CD4-positive, alpha-beta T cell (primary cell): Measurements from ENCODE around the gene TTC27. TPM values are rescaled to one million over a fixed set of nuclear protein-coding genes. Genes with fewer than 3 reads are reported as not detected.

Source experiments
- ATAC-seq: fragments of 200-7000 bp; cut with Tn5 transposase; one replicate; pipeline ENCODE4 v1.10.0; 2022; ENCODE audit warnings: mild to moderate bottlenecking; ENCODE audit not compliant: poor library complexity
- CTCF ChIA-PET: fragments of 350-600 bp; sonication (Branson Sonifier 250); formaldehyde crosslinking; loops from one replicate; lab custom pipeline; 2021; ENCODE audit warnings: antibody characterized with exemption, inconsistent platforms; lab: Charles Lee
- POLR2A ChIA-PET: fragments of 350-600 bp; sonication (Branson Sonifier 250); formaldehyde crosslinking; loops from one replicate; lab custom pipeline; 2021; ENCODE audit warnings: antibody characterized with exemption, inconsistent platforms; lab: Charles Lee
- DNase-seq, 14 experiments: peaks; one replicate each; pipeline ENCODE4 v3.0.0-alpha.2; 2013 to 2020; ENCODE audit warnings: mixed read lengths in 2 of 14
- H3K27ac ChIP-seq, 2 donors: one replicate each; pipeline versions ENCODE4 v1.5.1 to v1.7.0; 2013; ENCODE audit warnings: low read length in 2 of 2, low read depth in 1 of 2, mild to moderate bottlenecking in 1 of 2
- H3K27me3 ChIP-seq, 2 experiments: 1 replicate in 1 of 2; 2 replicates in 1 of 2; pipeline versions ENCODE4 v1.6.1 to v1.7.0; 2013; ENCODE audit warnings: low read length in 2 of 2, control low read depth in 1 of 2, mild to moderate bottlenecking in 1 of 2, moderate library complexity in 1 of 2; ENCODE audit not compliant: insufficient read depth in 2 of 2, control insufficient read depth in 1 of 2
- H3K36me3 ChIP-seq: one replicate; pipeline ENCODE4 v1.6.1; 2013; ENCODE audit warnings: low read length, control low read depth; ENCODE audit not compliant: insufficient read depth
- H3K4me1 ChIP-seq: one replicate; pipeline ENCODE4 v1.6.1; 2013; ENCODE audit warnings: low read length, control low read depth; ENCODE audit not compliant: insufficient read depth
- H3K4me3 ChIP-seq: one replicate; pipeline ENCODE4 v1.5.1; 2013; ENCODE audit warnings: mild to moderate bottlenecking, low read length, moderate library complexity
- H3K9me3 ChIP-seq, 2 experiments: 1 replicate in 1 of 2; 2 replicates in 1 of 2; pipeline versions ENCODE4 v1.6.1 to v1.7.0; 2013; ENCODE audit warnings: low read length in 2 of 2, mild to moderate bottlenecking in 2 of 2, control low read depth in 1 of 2, moderate library complexity in 1 of 2; ENCODE audit not compliant: control insufficient read depth in 1 of 2, insufficient read depth in 1 of 2
- H3K27ac Mint-ChIP-seq: one replicate; pipeline ENCODE4 v1.8.0; 2020; ENCODE audit warnings: mixed read lengths
- H3K27me3 Mint-ChIP-seq: one replicate; pipeline ENCODE4 v1.8.0; 2021; ENCODE audit warnings: mixed read lengths
- H3K36me3 Mint-ChIP-seq: one replicate; pipeline ENCODE4 v1.8.0; 2021; ENCODE audit warnings: low read depth, mixed read lengths
- H3K4me1 Mint-ChIP-seq: one replicate; pipeline ENCODE4 v1.8.0; 2021; ENCODE audit warnings: low read depth, mixed read lengths
- H3K4me3 Mint-ChIP-seq: one replicate; pipeline ENCODE4 v1.8.0; 2020; ENCODE audit warnings: mild to moderate bottlenecking, mixed read lengths
- H3K9me3 Mint-ChIP-seq: one replicate; pipeline ENCODE4 v1.8.0; 2020; ENCODE audit warnings: mixed read lengths
- intact Hi-C, 2 experiments: fragments of 100-400 bp; cut with DNase I in 1 of 2; cut with micrococcal nuclease in 1 of 2; formaldehyde crosslinking; loops; one replicate each; pipeline versions ENCODE4 v1.15.1 to v1.9.0; 2023 to 2025; cut with DNase I, micrococcal nuclease
- total RNA-seq, 174 experiments: library from RNA in 2 of 174; stranded (reverse) in 2 of 174; gene quantifications; one replicate each; pipeline ENCODE4 v1.2.3 and lab custom pipeline; 2021 to 2026
- TF ChIP-seq, protein P1 (sequence below): fragments of 200-600 bp; IDR thresholded peaks from one replicate; pipeline ENCODE4 v1.8.0; 2022; ENCODE audit warnings: antibody characterized with exemption, mild to moderate bottlenecking

The TTC27 gene
- total RNA-seq, 2 experiments from 2014 or later: 11.6 to 17.6 TPM

GRCh38 chr2:32772638-32773447 is 145.0 kb downstream of the TTC27 start:
- POLR2A ChIA-PET: no interaction called here
- Histone ChIP-seq H3K9me3 (no peaks in the 10 kb centered on the region), H3K4me1 (no peaks in the 10 kb centered on the region), H3K27me3 (no peaks in the 10 kb centered on the region), H3K4me3 (no peak overlapping the region), H3K27ac (no peak overlapping the region), H3K36me3 (peaks cover 4% of the 10 kb centered on the region)
- CTCF ChIA-PET: interaction anchor here (0.5 kb wide), 1 partner anchor 17 kb away, joined by 3 read pairs; no protein-coding TSS in a partner anchor
- Mint-ChIP-seq H3K27me3 (no peaks in the 10 kb centered on the region), H3K4me1 (no peaks in the 10 kb centered on the region), H3K4me3 (no peak overlapping the region), H3K36me3 (peaks cover 52% of the 10 kb centered on the region), H3K9me3 (no peaks in the 10 kb centered on the region), H3K27ac (no peak overlapping the region)
- TF ChIP-seq, protein P1, sequence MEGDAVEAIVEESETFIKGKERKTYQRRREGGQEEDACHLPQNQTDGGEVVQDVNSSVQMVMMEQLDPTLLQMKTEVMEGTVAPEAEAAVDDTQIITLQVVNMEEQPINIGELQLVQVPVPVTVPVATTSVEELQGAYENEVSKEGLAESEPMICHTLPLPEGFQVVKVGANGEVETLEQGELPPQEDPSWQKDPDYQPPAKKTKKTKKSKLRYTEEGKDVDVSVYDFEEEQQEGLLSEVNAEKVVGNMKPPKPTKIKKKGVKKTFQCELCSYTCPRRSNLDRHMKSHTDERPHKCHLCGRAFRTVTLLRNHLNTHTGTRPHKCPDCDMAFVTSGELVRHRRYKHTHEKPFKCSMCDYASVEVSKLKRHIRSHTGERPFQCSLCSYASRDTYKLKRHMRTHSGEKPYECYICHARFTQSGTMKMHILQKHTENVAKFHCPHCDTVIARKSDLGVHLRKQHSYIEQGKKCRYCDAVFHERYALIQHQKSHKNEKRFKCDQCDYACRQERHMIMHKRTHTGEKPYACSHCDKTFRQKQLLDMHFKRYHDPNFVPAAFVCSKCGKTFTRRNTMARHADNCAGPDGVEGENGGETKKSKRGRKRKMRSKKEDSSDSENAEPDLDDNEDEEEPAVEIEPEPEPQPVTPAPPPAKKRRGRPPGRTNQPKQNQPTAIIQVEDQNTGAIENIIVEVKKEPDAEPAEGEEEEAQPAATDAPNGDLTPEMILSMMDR: no peak
- intact Hi-C loops: no loop called here
- DNase-seq (no peak), ATAC-seq (no peak)

DNA sequence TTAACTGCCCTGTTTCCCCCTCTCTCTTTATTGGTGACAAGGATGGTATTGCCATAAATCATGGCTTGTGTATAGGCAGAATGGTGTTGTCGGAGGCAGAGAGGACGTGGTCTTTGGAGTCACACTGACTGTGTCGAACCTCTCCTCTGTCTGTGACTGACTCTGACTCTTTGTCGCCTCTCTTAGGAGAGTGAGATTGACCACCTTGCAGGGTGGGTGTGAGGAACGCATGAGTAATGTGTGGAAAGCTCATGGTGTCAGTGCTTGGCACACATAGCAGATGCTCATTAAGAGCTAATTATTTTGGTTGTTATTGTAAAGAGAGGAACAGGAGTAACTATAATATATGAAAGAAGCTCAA is 145.6 kb downstream of the TTC27 start:
- H3K4me1 Mint-ChIP-seq: no peaks in the 10 kb centered on the region
- H3K27me3 Mint-ChIP-seq: no peaks in the 10 kb centered on the region
- H3K27me3 ChIP-seq: no peaks in the 10 kb centered on the region
- H3K4me1 ChIP-seq: no peaks in the 10 kb centered on the region
- no peak overlapping the region for H3K27ac Mint-ChIP-seq
- TF ChIP-seq, protein P1: no peak
- no peak overlapping the region for H3K27ac ChIP-seq
- ChIA-PET POLR2A (no interaction called here), CTCF (interaction anchor here (0.5 kb wide), 1 partner anchor 17 kb away, joined by 3 read pairs; no protein-coding TSS in a partner anchor)
- peaks cover 5% of the 10 kb centered on the region for H3K36me3 ChIP-seq
- H3K4me3 Mint-ChIP-seq: no peak overlapping the region
- H3K4me3 ChIP-seq: no peak overlapping the region
- intact Hi-C loops: no loop called here
- no peaks in the 10 kb centered on the region for H3K9me3 ChIP-seq
- no peak for ATAC-seq
- H3K9me3 Mint-ChIP-seq: no peaks in the 10 kb centered on the region
- no peak for DNase-seq
- peaks cover 58% of the 10 kb centered on the region for H3K36me3 Mint-ChIP-seq

DNA sequence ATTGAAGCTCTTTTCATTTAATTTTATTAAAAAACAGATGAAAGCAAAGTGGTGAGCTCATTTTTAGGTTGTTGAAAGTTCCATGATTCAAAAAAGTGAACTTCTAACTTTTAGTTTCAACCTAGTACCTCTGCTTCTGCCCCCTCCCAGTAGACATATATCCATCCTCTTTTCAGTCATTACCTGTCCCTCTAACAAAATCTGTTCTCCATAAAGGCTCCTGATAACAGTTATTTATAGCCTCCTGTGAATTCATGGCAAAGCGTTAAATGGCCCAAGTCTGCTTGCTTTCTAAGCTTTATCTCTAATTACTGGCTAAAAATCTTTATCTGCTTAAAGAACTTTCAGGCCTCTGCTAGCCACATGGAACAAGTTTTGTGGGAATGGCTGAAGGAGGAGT is 148.1 kb downstream of the TTC27 start:
- peaks cover 19% of the 10 kb centered on the region for H3K36me3 ChIP-seq
- H3K27ac ChIP-seq: no peak overlapping the region
- Mint-ChIP-seq H3K27ac (no peak overlapping the region), H3K4me3 (no peak overlapping the region), H3K27me3 (no peaks in the 10 kb centered on the region), H3K36me3 (peaks cover 81% of the 10 kb centered on the region), H3K9me3 (peaks cover 6% of the 10 kb centered on the region), H3K4me1 (no peaks in the 10 kb centered on the region)
- H3K4me3 ChIP-seq: no peak overlapping the region
- ChIA-PET POLR2A (no interaction called here), CTCF (no interaction called here)
- no peaks in the 10 kb centered on the region for H3K27me3 ChIP-seq
- DNase-seq: no peak
- ATAC-seq: no peak
- peaks cover 9 to 10% of the 10 kb centered on the region in 2 experiments for H3K9me3 ChIP-seq
- TF ChIP-seq, protein P1: no peak
- intact Hi-C loops: no loop called here
- no peaks in the 10 kb centered on the region for H3K4me1 ChIP-seq
